GM18867 (cell line): ENCODE results near the gene BMPR1A.
"Not testable (repeated sequence)": the region's sequence is repeated elsewhere in the genome, so short reads cannot be mapped to it uniquely, and the experiment has no call there.

Experiments used
- ATAC-seq: cut with Tn5 transposase; IDR thresholded peaks from one replicate; pipeline ENCODE4 v1.9.1; 2021; ENCODE audit warnings: mild to moderate bottlenecking, moderate library complexity; ENCODE audit not compliant: unreplicated experiment

Gene BMPR1A

DNA sequence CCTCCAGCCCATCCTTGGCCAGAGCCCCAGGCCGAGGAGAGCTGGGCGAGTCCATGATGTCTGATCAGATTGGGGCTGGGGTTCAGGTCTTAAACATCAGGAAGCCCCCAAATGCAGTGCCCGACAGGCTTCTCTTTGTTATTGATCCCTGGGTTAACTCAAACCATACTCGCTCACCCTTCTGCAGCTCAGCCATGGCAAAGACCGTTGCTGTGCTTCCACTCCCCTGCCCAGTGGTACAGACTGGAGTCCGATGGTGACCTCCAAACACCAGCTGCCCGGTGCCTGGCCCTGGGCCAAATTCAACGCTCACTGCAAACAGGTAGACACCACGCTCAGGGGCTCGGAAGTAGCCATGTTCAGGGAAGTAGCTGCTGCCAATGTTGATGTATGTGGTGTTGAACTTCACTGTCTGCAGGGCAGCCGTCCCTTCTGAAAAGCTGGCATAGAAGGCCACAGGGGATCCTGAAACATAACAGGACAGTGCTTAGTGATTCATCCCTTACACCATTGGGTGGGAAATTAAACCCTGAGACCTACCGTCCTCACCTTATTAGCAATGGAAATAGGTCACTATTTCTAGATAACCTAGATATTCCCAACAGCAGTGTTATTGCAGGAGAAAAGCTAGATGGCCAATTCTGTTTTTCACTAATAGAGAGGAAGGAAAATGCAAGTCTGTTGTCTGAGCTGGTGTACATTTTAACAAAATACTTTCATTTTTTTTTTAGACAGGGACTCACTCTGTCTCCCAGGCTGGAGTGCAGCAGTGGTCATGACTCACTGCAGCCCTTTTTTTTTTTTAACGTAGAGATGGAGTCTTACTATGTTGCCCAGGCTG is 180.5 kb downstream of the BMPR1A start:
- ATAC-seq: no peak

DNA sequence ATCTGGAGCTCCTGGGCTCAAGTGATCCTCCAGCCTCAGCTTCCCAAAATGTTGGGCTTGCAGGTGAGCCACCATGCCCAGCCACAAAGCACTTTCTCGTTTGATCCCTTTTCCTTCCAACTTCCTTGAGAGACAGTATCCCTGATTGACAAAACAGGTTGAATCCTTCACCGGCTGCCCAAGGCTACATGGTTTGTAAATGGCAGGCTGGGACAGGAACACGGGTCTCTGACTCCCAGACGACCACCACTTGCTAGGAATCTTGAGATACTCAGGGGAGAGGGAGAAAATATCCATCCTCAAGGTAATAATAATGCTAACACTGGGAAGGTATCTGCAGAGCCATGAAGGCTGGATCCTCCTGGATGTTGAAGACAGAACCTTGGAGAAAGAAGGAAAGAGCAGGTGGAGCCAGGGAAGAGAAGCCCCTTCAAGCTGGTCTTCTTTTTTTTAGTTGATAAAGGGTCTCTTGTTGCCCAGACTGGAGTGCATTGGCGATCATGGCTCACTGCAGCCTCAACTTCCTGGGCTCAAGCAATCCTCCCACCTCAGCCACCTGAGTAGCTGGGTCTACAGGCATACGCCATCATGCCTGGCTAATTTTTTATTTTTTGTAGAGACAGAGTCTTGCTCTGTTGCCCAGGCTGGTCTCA is 181.2 kb downstream of the BMPR1A start:
- ATAC-seq: no peak

DNA sequence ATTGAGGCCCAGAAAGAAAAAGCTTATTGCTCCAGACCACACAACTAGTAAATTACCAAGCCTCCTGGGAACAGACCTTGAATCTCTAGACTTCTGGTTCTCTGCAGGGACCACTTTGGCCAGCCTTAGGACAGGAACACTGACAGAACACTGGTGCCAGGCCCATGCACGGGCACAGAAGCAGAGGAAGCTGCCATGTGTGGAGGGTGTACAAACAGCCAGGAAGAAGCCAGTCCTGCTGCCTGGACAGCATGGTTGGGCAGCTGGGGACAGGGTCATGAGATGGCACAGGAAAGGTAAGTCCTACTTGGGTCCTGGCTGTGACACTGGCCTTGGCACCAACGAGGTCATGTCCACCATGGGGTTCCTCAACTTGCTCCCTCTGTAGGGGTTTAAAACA is 181.8 kb downstream of the BMPR1A start:
- ATAC-seq: no peak

DNA sequence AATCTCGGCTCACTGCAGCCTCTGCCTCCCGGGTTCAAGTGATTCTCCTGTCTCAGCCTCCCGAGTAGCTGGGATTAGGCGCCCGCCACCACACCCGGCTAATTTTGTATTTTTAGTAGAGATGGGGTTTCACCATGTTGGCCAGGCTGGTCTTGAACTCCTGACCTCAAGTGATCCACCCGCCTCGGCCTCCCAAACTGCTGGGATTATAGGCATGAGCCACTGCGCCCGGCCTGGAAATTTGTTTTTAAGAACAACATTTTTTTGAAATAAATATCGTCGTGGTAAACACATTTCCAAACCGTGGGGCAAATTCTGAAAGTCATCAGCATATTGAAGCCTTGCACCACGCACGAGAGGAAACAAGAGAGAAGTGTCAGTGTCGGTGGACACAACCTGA is 183.7 kb downstream of the BMPR1A start:
- ATAC-seq: not testable (repeated sequence)

DNA sequence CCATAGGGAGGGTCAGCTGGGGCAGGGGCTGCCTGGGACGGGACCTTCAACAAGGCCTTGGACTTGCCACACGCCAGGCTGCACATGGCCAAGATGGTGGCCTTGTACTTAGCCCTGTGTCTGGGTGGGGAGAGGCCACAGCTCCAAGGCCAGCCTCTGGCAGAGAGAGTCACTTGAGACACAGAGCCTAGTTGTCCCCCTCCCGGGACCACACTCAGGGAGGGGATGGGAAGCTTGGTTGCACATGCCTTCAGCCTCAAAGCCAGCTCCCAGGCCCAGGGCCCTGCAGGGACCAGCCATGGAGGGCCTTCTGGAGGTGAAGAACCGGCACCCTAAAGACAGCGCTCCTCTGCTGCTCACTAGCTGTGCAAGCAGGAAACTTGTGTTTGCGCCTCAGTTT is 184.3 kb downstream of the BMPR1A start:
- no peak for ATAC-seq

DNA sequence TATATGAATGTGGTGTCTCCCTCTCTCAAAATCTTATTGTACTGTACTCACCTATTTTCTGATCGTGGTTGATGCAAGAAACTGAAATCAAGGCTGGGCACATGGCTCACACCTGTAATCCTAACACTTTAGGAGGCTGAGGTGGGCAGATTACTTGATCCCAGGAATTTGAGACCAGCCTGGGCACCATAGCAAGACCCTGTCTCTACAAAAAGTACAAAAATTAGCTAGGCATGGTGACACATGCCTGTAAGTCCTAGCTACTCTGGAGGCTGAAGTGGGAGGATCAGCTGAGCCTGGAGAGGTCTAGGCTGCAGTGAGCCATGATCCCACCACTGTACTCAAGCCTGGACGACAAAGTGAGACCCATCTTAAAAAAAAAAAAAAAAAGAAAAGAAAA is 185.0 kb downstream of the BMPR1A start:
- no peak for ATAC-seq

DNA sequence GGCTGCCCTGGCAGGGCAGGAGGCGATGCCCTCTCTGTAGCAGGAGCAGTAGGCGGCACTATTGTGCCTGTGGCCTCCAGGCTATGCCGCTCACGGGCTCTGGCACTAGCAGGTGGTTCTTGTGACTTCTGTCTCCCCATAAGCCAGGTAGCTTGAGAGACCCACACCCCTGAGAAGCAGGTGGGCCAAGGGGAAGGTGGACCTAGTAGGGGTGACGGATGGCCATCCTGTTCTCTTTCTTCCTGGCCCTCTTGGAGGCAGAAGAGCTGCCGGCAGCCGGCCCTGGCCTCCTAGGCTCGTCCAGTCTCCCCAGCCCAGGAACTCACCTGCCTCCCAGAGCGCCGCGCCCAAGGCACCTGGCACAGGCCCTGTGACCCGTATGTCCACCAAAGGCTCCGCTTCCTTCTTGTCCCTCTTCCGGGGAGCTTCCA is 185.6 kb downstream of the BMPR1A start:
- no peak for ATAC-seq

DNA sequence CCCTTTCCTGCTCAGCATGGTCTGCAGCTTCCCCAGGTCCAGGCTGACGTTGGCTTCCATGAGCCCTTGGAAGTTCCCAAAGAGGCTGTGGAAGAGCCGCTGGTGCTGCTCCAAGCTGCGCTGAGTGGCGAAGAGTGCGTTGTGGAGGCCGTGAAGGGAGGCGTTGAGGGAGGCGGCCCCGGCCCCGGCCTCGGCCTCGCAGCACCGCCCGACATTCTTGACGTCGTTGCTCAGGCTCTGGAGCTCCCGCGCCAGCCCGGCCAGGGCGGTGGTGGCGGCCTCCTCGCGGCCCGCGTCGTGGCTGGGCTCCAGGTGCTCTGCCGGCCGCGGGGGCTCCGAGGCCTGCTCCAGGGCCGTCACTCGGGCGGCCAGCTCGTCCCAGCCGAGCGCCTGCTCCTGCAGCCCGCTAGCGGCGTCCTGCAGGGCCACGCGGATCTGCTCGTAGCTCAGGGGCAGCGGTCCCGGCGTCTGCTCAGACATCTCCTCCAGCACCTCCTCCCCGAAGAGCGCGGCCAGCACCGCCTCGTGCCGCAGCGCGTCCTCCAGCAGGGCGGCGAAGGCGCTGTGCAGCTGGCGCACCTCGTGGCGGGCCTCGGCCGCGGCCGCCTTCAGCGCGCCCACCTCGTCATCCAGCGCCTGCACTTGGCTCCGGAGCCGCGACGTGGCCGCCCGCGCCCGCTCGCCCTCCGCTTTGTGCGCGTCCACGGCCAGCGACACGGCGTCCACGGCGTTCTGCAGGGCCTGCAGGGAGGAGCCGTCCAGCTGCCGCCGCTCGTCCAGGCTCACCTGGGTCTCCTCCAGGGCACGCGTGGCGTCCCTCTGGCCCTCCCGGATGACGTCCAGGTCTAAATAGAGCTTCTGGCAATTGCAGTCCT is 186.3 kb downstream of the BMPR1A start:
- ATAC-seq: no peak

DNA sequence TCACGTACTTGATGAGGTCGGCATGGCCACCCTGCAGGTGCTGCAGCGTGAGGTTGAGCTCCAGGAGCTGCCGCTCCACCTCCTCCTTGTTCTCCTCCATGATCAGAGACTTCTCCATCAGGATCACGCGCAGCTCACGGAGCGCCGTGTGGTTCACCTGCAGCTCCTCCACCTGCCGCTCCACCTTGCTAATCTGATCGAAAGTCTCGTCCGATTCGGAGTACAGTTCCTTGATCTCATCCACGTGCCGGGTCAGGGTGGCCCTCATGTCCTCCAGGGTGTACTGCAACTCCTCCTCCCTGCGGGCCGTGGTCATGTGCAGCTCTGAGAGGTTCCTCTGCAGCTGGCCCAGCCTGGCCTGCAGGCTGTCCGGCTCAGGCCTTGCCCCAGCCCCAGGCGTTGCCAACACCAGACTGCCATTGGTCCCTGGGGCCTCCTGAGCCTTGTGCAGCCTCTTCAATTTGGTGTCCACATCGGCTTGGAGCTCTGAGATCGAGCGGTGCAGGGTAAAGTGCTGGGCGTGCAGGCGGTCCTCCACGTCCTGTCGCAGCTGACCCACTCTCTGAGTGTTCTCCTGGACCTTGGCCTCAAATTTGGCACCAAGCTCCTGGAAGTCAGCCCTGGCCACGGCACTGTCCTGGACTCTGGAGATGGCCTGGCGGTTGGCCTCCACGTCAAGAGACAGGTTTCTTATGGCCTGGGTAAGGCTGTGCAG is 187.1 kb downstream of the BMPR1A start:
- no peak for ATAC-seq

DNA sequence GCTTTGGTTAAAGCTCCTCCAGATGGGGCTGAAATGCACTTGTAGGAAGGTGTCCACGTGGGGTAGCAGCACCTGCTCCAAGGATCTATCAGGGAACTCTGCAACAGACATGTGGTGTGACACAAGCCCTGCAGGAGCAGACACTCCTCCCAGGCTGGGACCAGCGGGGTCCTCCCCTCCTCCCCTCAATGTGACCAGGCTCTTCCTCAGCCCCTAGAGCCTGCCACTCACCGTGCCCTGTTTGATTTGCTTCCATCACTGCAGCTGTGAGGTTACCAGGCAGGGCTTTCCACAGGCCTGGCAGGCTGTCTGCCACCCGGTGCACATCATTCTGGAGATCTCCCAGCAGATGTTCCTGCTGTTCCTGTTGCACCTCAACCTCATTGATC is 187.6 kb downstream of the BMPR1A start:
- ATAC-seq: no peak

DNA sequence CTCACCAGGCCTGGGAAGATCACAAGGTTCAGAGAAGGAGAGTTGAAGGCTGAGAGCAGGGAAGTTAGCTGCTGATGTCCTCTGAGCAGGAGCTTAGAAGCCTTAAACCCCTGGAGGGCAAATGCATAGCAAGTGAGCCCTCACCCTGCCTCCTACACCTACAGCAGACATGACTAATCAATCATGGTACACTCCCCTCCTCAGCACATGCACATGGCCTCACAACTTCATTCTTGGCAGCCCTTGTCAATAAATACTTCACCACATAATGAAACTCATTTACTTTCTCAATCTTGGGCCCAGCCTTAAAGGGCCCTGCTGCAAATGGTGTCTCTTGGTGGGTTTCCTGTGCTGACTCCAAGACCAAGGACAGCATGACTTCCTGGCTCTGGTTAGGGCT is 188.1 kb downstream of the BMPR1A start:
- ATAC-seq: no peak

DNA sequence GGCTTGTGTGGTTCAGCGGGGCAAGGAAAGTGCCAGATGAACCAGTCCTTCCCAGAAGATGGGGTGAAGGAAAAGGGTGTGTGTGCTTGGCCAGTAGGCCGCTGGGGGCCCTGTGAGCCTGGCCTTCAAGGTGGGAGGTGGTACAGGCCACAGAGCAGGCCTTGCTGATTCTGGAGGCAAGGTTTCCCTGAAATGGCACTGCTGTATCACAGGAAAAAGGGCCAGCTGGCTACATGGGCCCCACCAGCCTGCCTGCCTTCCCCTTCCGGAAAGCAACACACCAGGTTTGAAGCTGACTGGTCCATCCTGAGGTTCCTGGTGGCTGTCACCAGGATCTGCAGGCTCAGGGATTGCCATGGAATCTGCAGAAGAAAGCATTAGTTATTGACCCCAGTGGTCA is 188.5 kb downstream of the BMPR1A start:
- ATAC-seq: no peak

DNA sequence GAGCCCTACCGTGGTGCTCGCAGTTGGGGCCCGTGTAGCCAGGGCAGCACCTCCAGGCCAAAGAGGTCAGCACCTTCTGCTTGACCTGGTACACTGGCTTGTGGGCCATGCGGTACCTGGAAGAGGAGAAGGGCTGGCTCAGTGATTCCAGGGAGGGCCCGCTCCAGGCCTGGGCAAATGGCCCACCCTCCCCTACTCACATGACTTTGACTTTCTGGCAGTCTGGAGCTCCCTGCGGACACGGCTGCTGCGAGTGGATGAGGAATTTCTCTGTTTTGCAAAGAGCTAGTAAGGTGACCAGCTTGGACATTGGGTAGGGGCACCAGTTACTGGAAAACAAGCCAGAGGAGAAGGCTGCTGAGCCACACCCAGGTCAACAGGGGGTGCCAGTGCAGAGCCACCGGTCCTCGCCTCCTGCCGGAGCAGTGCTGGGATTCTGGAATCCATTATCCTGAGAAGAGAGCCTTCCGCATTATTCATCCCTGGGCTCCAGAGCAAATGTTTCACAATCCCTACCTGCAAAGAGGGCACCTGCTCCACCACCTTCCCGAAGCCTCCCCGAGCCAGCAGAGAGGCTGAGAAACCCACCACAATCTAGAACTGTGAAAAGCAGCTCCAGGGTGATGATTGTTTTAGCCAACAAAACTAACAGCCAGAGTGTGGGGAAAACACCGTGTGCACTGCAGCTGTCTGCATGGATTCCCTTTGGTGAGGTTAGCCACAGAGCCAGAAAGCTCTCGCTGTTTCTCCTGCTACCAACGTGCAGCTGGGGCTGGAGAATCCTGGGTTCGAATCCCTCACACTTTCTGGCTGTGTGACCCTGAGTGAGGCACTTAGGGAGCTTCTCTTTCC is 189.2 kb downstream of the BMPR1A start:
- no peak for ATAC-seq

DNA sequence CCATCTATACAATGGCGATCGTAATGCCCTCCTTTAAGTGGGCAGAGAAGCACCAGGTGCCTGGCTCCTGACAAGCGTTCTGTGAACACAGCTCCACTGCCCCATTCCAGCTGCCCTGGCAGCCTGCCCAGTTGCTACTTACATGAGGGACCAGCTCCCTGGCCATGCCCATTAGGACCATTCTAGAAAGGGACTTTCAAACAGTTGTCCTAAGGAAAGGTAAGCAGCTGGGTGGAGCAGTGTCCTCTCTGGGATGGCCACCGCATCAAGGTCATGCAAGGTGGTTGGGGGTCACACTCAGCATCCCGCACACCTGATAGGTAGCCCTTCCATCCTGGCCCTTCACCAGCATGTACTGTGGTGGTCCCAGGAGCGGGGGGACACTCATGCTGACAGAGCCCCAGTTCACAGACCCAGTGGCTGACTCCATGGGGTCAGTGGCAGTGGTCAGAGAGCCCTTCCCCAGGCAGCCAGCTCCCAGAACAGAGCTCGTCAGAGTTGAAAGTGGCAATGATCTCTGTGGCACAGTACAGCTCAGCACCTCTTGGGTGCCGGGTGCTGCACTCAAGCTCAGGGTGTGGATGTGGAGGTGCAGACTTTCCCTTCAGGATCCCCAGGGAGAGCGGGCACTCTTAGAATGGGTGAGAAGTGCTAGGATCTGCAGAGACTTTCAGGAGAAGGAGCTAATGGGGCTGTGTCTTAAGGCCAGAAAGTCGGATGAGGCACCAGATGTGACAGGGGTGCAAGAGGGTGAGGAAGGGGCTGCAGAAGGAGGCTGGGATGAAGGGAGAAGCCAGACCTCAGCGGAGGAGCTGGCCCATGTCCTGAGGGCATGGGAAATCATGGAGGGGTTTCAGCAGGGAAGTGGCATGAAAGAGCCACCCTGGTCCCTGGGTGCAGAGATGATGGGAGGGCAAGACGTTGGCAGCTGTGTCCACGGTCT is 190.1 kb downstream of the BMPR1A start:
- ATAC-seq: no peak

DNA sequence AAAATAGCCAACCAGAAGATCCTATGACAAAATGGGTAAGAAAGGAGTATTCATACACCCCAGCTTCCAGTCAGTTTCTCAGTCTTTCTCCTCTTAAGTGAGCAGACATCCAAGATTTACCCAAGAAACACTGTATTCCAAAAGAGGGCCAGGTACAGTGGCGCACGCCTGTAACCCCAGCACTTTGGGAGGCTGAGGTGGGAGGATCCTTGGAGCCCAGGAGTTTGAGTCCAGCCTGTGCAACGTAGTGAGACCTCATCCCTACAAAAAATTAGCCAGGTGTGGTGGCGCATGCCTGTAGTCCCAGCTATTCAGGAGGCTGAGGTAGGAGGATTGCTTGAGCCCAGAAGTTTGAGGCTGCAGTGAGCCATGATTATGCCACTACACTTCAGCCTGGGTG is 191.4 kb downstream of the BMPR1A start:
- ATAC-seq: not testable (repeated sequence)

DNA sequence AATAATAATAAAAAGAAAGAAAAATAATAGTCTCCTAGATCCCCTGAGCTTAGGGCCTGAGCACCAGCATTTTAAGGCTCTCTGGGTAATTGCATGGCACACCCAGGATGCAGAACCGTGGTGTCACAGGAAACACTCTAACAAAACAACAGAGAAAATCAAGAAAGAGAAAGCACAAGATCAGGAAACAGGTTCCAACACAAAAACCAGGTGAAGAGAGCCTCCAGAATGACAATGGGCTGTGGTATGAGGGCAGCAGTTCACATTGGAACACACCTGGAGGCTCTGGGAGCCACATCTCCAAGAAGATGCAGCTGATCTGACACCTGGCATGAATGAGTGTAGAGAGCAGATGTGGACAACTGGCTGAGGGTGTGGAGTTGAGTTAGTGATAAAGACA is 193.9 kb downstream of the BMPR1A start:
- no peak for ATAC-seq

DNA sequence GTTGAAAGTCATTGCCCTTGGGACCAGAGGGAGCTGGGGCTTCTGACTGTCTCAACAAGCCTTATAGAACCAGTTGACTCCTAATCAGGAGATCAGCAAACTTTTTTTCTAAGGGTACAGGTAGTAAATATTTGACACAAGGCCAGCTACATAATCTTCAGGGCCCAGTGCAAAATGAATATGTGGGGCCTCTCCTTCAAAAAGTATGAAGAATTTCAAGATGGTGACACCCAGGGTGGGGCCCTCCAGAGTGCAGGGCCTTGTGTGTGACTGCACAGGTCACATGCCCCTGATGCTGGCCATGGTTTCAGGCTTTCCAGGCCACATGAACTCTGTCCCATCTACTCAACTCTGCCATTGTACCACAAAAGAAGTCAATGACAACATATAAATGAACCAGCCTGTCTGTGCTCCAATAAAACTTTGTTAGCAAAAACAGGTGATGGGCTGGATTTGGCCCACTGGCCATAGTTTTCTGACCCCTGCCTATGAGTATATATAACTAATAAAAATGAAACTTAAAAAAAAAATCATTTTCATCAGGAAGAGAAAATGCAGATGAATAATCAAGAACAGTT is 194.9 kb downstream of the BMPR1A start:
- no peak for ATAC-seq

DNA sequence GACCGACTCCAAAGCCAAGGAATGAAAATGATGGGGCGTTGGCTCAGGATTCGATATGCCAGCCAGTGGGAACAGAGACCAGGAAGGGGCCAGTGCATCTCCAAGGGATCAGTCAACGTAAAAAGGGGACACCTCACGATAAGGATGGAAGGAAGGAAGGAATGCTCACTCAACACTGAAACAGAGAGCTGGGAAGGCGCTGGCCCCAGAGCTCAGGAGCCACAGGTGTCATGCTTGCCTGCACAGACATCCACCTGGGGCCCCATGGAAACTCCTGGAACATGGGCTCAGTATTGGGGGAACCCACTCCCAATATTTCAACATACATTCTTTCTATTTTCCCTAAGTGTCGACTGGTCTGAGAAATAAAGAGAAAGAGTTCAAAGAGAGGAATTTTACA is 195.7 kb downstream of the BMPR1A start:
- ATAC-seq: no peak

DNA sequence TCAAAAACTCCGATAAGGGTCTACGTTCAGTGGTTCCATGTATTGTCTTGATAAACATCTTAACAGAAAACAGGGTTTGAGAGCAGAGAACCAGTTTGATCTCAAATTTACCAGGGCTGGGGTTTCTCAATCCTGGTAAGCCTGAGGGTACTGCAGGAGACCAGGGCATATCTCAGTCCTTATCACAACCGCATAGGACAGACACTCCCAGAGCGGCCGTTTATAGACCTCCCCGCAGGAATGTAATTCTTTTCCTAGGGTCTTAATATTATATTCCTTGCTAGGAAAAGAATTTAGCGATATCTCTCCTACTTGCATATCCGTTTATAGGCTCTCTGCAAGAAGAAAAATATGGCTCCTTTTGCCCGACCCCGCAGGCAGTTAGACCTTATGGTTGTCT is 196.3 kb downstream of the BMPR1A start:
- ATAC-seq: not testable (repeated sequence)
